C4-2B (cell line): Measurements from ENCODE around the gene ALDH1L1.

Experiments used
- H3K27ac ChIP-seq: fragments of 450-650 bp; 2 replicates; pipeline ENCODE4 v1.5.1; 2017
- ZFX ChIP-seq: fragments of 450-650 bp; IDR thresholded peaks from 2 replicates; pipeline ENCODE4 v1.6.1; 2017
- TF ChIP-seq, protein P1 (sequence below): fragments of 450-650 bp; conservative IDR thresholded peaks from 2 replicates; pipeline ENCODE4 v1.5.1; 2017; ENCODE audit warnings: mild to moderate bottlenecking

The ALDH1L1 gene

DNA sequence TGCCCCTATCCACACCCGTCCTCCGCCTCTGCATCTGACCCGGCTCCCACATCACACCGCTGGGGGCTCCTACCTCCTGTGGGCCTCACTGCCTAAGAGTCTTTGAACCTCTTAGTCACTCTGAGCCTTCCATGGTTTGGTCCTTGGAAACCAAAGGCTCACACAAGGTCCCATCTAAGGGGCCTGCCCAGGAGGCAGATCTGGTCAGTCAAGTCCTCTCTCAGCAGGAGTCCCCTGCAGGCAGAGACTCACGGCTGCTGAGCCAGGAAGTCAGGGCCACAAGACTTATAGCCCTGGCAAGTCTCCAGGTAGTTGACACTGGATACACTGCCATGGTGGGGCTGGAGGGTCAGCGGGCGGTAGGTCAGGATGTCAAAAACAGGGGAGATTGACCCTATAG lies 31.2 kb upstream of the ALDH1L1 start:
- no peak overlapping the region for H3K27ac ChIP-seq
- TF ChIP-seq ZFX: no peak
- TF ChIP-seq, protein P1, sequence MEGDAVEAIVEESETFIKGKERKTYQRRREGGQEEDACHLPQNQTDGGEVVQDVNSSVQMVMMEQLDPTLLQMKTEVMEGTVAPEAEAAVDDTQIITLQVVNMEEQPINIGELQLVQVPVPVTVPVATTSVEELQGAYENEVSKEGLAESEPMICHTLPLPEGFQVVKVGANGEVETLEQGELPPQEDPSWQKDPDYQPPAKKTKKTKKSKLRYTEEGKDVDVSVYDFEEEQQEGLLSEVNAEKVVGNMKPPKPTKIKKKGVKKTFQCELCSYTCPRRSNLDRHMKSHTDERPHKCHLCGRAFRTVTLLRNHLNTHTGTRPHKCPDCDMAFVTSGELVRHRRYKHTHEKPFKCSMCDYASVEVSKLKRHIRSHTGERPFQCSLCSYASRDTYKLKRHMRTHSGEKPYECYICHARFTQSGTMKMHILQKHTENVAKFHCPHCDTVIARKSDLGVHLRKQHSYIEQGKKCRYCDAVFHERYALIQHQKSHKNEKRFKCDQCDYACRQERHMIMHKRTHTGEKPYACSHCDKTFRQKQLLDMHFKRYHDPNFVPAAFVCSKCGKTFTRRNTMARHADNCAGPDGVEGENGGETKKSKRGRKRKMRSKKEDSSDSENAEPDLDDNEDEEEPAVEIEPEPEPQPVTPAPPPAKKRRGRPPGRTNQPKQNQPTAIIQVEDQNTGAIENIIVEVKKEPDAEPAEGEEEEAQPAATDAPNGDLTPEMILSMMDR: no peak

DNA sequence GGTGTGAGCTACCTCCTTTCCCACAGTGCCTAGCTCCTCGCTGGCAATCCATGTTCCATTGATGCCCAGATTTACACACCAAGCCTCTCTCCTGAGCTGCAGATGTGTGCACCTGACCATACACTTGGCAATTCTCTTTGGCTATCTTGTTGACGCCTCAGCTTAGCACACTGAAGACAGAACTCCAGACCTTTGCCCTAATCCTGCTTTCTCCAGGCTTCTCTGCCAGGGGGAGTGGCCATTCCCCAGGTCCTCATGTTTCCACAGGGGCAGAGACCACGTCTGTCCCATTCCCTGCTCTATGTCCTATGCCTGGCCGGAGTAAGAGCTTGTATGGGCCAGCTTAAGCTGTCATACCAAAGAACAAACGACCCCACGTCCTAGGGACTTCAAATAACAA lies 30.2 kb upstream of the ALDH1L1 start:
- TF ChIP-seq ZFX: no peak
- TF ChIP-seq, protein P1: no peak
- H3K27ac ChIP-seq: no peak overlapping the region

DNA sequence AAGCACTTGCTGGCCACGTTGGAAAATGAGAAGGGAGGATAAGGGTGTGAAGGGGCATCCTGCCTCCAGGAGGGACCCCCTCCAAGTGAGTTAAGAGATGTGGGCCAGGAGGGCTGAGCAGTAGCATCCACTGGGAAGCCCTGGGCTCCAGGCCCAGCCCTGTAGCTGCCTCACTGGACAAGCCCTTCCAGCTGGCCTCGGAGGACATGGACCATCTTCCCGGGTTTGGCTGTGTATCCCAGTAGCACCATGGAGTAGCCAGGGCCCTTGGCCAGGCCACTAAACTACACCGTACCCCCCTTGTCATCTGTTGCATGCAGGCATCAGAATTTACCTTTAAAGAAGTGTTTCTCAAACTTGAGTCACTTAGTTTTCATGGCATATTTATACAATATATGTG lies 29.4 kb upstream of the ALDH1L1 start:
- H3K27ac ChIP-seq: no peak overlapping the region
- no peak for TF ChIP-seq ZFX
- TF ChIP-seq, protein P1: no peak

DNA sequence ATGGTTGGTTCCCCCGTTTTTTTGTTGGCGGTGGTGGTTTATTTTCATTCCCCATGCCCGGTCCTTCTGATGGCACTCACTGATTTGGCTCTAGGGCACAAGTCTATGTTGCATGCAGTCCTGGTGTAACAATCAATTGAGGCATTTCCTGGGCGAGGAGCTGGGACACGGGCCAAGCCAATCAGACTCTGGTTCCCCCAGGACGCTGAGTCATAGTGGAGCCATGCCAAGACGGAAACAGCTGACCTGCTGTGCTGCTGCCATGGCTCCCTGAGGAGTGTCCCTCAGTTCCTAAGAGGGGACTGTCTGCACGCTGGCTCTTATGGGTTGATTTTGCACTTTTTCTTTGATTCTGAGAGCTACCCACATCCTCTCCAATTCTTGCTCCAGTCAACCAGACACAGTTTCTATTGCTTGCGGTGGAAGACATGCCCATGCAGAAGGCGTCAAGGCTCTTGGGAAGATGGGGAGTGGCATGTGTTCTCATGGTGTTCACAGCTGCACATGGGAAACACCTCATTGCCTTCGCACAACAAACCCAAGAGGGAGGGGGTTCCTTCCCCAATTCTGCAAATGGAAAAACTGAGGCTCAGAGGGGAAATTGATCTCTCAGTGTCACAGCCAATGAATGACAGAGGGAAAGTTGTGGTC lies 28.3 kb upstream of the ALDH1L1 start:
- TF ChIP-seq ZFX: no peak
- TF ChIP-seq, protein P1: no peak
- H3K27ac ChIP-seq: no peak overlapping the region; the same call in none of the 2 replicates

DNA sequence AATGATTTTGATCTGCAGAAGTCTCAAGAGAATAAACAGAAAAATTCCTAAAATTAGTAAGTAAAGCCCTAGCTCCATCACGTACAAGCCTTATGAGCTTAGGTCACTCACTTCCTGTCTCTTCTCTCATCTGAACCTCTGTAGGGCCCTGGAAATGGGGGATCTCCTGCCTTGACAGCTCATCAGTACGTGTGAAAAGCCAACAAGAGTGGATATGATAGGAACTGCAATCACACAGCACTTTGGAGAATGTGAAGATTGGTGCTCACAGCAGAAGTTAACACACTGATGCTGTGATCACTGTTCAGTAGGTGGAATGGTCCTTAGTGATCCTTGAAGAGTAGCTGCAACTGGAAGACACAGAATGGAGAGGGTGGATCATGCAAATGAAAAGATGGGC lies 27.8 kb upstream of the ALDH1L1 start:
- no peak for TF ChIP-seq ZFX
- TF ChIP-seq, protein P1: no peak
- H3K27ac ChIP-seq: no peak overlapping the region; the same call in none of the 2 replicates

DNA sequence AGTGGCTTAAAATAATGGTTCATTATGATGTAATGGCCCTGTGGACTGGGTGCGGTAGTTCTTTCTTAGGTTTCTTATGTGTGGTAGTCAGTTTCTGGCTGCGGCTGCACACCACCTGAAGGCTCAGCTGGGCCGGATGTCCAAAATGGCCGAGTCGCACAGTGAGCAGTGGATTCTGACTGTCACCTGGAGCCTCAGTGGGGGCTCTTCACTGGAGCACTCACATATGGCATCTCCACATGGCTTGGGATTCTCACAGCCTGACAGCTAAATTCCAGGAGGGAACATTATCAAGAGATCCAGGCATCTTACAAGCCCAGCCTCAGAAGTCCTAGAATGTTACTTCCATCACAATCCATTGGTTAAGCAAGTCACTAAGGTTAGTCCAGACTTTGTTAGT lies 26.8 kb upstream of the ALDH1L1 start:
- TF ChIP-seq, protein P1: no peak
- TF ChIP-seq ZFX: no peak
- H3K27ac ChIP-seq: no peak overlapping the region

DNA sequence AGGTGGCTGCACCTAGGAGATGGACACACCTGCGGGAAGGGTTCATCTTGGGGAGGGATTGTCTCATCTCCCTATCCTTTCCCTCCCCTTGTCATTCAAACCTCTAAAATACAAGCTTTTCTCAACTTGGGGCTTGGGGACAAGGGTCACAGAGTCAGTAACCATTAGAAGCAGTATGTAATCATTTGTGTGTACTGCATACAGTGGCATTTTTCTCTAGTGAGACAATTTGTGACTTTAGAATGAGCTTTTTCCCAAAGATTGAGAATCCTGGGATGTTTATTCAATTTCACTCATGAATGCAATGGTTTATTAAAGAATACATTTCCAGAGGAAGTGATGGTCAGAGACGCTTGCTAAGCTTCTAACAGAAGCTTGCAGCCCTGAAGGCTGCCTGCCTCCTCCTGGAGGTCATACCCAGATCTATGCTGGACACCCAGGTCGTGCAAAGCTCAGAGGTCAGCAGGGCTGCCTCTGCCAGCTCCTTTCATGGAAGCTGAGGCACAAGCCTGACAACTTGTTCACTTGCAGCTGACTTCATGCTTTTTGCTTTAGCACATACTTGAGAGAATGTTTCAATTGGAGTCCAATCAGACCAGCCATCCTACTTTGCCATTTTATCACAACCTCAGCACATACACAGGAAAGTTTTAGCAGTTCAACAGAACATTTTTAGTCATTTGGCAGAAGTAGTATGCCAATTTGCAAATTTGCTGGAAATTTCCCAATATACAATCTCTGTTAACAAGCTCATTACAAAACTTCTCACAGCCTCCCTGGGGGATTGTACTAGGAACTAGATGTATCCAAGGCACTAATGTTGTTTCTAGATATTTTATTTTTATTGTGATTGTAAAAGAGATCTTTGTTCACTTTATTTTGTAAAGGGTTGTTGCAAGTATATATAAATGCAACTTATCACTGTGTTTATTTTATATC lies 25.6 kb upstream of the ALDH1L1 start:
- TF ChIP-seq, protein P1: no peak
- TF ChIP-seq ZFX: no peak
- H3K27ac ChIP-seq: no peak overlapping the region
